ENCODE measurements around the gene HORMAD2.

- TF ChIP-seq POLR2A (IDR thresholded peaks at IDR 0.05) (no peak), CTCF (IDR thresholded peaks at IDR 0.05 in 4 of 5, conservative IDR thresholded peaks at IDR 0.05 in 1 of 5) (no peak)
Observed at GRCh38 chr22:30208631-30209603, 128.7 kb downstream of the HORMAD2 start.

Data from gastrocnemius medialis (tissue), 4 donors.